ENCODE data around the gene DSG3. TPM values are rescaled to one million over a fixed set of nuclear protein-coding genes. Genes with fewer than 3 reads are reported as not detected.

DSG3 gene
- total RNA-seq, 1 experiment from 2014 or later, result 0.04 TPM

DNA sequence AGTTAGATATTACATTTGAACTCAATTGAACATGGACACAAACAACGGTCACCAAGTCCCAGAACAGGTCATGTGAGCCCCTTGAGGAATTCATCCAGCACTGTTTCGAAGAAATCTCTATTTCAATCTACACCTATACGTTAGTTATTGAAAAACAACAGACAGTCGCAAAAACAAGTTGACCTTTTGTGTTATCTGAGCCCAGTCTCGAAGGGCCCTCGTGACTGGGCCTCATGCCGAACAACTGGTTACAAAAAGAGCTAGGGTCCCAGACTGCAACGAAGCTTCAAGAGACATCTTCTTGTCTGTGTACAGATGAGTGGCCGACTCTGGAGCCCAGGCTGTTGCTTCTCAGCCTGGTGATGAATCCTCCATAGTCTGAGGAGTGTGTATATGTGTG is 45.1 kb downstream of the DSG3 start:
- H3K4me1 Mint-ChIP-seq, result peaks cover 7 to 9% of the 10 kb centered on the region in 2 experiments; a peak in 3 of 4 replicates
- no peaks in the 10 kb centered on the region for H3K4me1 ChIP-seq (ENCODE audit: insufficient read depth, low read length)
- DNase-seq, result no peak
- no peak overlapping the region for H4K8ac ChIP-seq (replicated peaks; ENCODE audit: insufficient read length, low read depth, low read length)
- no peaks in the 10 kb centered on the region for H3K79me2 ChIP-seq (ENCODE audit: insufficient read depth, low read length)
- no peaks in the 10 kb centered on the region for H3K9me3 ChIP-seq (ENCODE audit: control insufficient read depth, low read depth, low read length)
- no peak overlapping the region for H2BK12ac ChIP-seq (ENCODE audit: insufficient read length, low read depth, low read length)
- no peaks in the 10 kb centered on the region for H3K27me3 ChIP-seq (ENCODE audit: insufficient read depth, low read length)
- H3K18ac ChIP-seq (ENCODE audit: insufficient read length, low read depth, low read length), result no peak overlapping the region
- H4K5ac ChIP-seq (ENCODE audit: insufficient read length, low read depth, low read length), result no peak overlapping the region
- no peaks in the 10 kb centered on the region for H3K36me3 Mint-ChIP-seq (ENCODE audit: insufficient read depth in 1 of 3, low read depth in 3 of 3)
- no peak overlapping the region for H2BK120ac ChIP-seq (ENCODE audit: low read depth, low read length, poor library complexity, severe bottlenecking)
- no peaks in the 10 kb centered on the region for H4K20me1 ChIP-seq (ENCODE audit: control insufficient read depth, insufficient read depth, insufficient read length)
- H2AFZ ChIP-seq (ENCODE audit: low read length), result no peak overlapping the region
- H3K4ac ChIP-seq (ENCODE audit: low read depth, low read length), result no peak overlapping the region
- TF ChIP-seq, protein P1, sequence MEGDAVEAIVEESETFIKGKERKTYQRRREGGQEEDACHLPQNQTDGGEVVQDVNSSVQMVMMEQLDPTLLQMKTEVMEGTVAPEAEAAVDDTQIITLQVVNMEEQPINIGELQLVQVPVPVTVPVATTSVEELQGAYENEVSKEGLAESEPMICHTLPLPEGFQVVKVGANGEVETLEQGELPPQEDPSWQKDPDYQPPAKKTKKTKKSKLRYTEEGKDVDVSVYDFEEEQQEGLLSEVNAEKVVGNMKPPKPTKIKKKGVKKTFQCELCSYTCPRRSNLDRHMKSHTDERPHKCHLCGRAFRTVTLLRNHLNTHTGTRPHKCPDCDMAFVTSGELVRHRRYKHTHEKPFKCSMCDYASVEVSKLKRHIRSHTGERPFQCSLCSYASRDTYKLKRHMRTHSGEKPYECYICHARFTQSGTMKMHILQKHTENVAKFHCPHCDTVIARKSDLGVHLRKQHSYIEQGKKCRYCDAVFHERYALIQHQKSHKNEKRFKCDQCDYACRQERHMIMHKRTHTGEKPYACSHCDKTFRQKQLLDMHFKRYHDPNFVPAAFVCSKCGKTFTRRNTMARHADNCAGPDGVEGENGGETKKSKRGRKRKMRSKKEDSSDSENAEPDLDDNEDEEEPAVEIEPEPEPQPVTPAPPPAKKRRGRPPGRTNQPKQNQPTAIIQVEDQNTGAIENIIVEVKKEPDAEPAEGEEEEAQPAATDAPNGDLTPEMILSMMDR (conservative IDR thresholded peaks at IDR 0.05), result no peak
- no peak overlapping the region for H2BK5ac ChIP-seq (ENCODE audit: insufficient read length, low read length)
- H3K14ac ChIP-seq (ENCODE audit: insufficient read depth, low read length), result no peak overlapping the region
- no peak overlapping the region for H3K9ac ChIP-seq (ENCODE audit: extremely low read depth, insufficient read length, low read length)
- no peaks in the 10 kb centered on the region for H3K79me1 ChIP-seq (ENCODE audit: insufficient read depth, low read depth, low read length, poor library complexity, severe bottlenecking)
- H3K27me3 Mint-ChIP-seq (ENCODE audit: low read depth), result peaks cover 3% of the 10 kb centered on the region
- no peaks in the 10 kb centered on the region for H3K9me3 Mint-ChIP-seq
- no CpG with 5 or more reads among the region's 9 CpGs for WGBS (ENCODE audit: extremely low coverage, insufficient read length, low lambda C conversion rate)
- H3K4me3 Mint-ChIP-seq, result no peak overlapping the region
- H3T11ph ChIP-seq (ENCODE audit: low read length), result no peak overlapping the region
- H3K23ac ChIP-seq (ENCODE audit: insufficient read length, low read depth, low read length), result no peak overlapping the region
- no peak overlapping the region for H4K91ac ChIP-seq (ENCODE audit: insufficient read length, low read depth, low read length)
- no peak overlapping the region for H2BK20ac ChIP-seq (ENCODE audit: low read depth, low read length, poor library complexity, severe bottlenecking)
- no peak overlapping the region for H3K27ac Mint-ChIP-seq
- no peak overlapping the region for H2BK15ac ChIP-seq (ENCODE audit: low read depth, low read length)
- no peak overlapping the region for H3K4me2 ChIP-seq (ENCODE audit: insufficient read depth, insufficient read length, low read length)
- peaks cover 4% of the 10 kb centered on the region for H3K23me2 ChIP-seq (ENCODE audit: insufficient read length, low read depth, low read length, poor library complexity, severe bottlenecking)
- H3K27ac ChIP-seq (ENCODE audit: insufficient read length, low read depth, low read length), result no peak overlapping the region
- H2AK5ac ChIP-seq (ENCODE audit: insufficient read length, low read length), result no peak overlapping the region
- no peak overlapping the region for H3K56ac ChIP-seq (ENCODE audit: insufficient read length, low read depth, low read length)
